Fibroblast of lung (primary cell): ENCODE results near the gene MYLK. TPM values are rescaled to one million over a fixed set of nuclear protein-coding genes. Genes with fewer than 3 reads are reported as not detected.

ENCODE experiments used
- DNase-seq, 2 donors: peaks; one replicate each; pipeline versions ENCODE4 v3.0.0 to v3.0.0-alpha.2; 2010; ENCODE audit warnings: low read depth in 2 of 2
- H2AFZ ChIP-seq: 2 replicates; pipeline ENCODE4 v1.5.1; 2012; ENCODE audit warnings: low read length, control low read depth, inconsistent platforms
- H3K27ac ChIP-seq: 2 replicates; pipeline ENCODE4 v1.5.1; 2011; ENCODE audit warnings: low read length, control low read depth; ENCODE audit not compliant: insufficient read depth
- H3K27me3 ChIP-seq: 2 replicates; pipeline ENCODE4 v1.5.1; 2011; ENCODE audit warnings: mild to moderate bottlenecking, low read length; ENCODE audit not compliant: control insufficient read depth, insufficient read depth
- H3K36me3 ChIP-seq: 2 replicates; pipeline ENCODE4 v1.5.1; 2011; ENCODE audit warnings: low read length; ENCODE audit not compliant: control insufficient read depth, insufficient read depth
- H3K4me1 ChIP-seq: 2 replicates; pipeline ENCODE4 v1.5.1; 2011; ENCODE audit warnings: low read length; ENCODE audit not compliant: control insufficient read depth, insufficient read depth; ENCODE audit errors: extremely low read depth
- H3K4me2 ChIP-seq: 2 replicates; pipeline ENCODE4 v1.5.1; 2011; ENCODE audit warnings: low read length, control low read depth; ENCODE audit not compliant: insufficient read depth; ENCODE audit errors: extremely low read depth
- H3K4me3 ChIP-seq, 4 experiments: fragments of 200-600 bp in 1 of 4; sonication (generic) in 1 of 4; replicated peaks in 1 of 4; 2 replicates each; pipeline ENCODE4 v1.5.1; 2011 to 2016; ENCODE audit warnings: low read length in 4 of 4, low read depth in 3 of 4, mild to moderate bottlenecking in 3 of 4, control low read depth in 2 of 4, inconsistent platforms in 1 of 4, mixed read lengths in 1 of 4; ENCODE audit not compliant: insufficient read depth in 1 of 4; ENCODE audit errors: control extremely low read depth in 1 of 4
- H3K79me2 ChIP-seq: 2 replicates; pipeline ENCODE4 v1.5.1; 2012; ENCODE audit warnings: mild to moderate bottlenecking, low read length, inconsistent platforms; ENCODE audit not compliant: control insufficient read depth, insufficient read depth
- H3K9ac ChIP-seq: 2 replicates; pipeline ENCODE4 v1.5.1; 2011; ENCODE audit warnings: mild to moderate bottlenecking, low read length, control low read depth; ENCODE audit not compliant: insufficient read depth
- H3K9me3 ChIP-seq: 2 replicates; pipeline ENCODE4 v1.5.1; 2012; ENCODE audit warnings: low read depth, low read length; ENCODE audit not compliant: control insufficient read depth, insufficient read depth
- H4K20me1 ChIP-seq: 2 replicates; pipeline ENCODE4 v1.5.1; 2011; ENCODE audit warnings: low read length; ENCODE audit not compliant: control insufficient read depth, insufficient read depth; ENCODE audit errors: extremely low read depth
- EZH2 ChIP-seq: IDR thresholded peaks from 2 replicates; pipeline ENCODE4 v1.5.1; 2012; ENCODE audit warnings: low read length, control low read depth, mild to moderate bottlenecking; ENCODE audit errors: missing control alignments
- polyA plus RNA-seq, 2 donors: library from polyadenylated mRNA; depleted of rRNA in 1 of 2; stranded (reverse) in 1 of 2; unstranded in 1 of 2; fragments of >200 nt; gene quantifications; 2 replicates each; pipeline ENCODE4 v1.2.1, GENCODE V29; 2011 to 2012; ENCODE audit warnings: missing spikeins in 1 of 2
- total RNA-seq: library from RNA; depleted of rRNA; stranded (reverse); fragments of >200 nt; gene quantifications from 2 replicates; pipeline ENCODE4 v1.2.1, GENCODE V29; 2014
- TF ChIP-seq, protein P1 (sequence below), 2 donors: IDR thresholded peaks in 1 of 2; conservative IDR thresholded peaks in 1 of 2; 1 replicate in 1 of 2; 2 replicates in 1 of 2; pipeline ENCODE4 v1.5.1; 2011 to 2012; ENCODE audit warnings: low read length in 2 of 2, control low read depth in 1 of 2, inconsistent platforms in 1 of 2, low read depth in 1 of 2, mild to moderate bottlenecking in 1 of 2

MYLK gene
- total and polyA plus RNA-seq, 2 donors (not counting 1 experiment from before 2014, with no cell fraction given) = 918 to 941 TPM

DNA sequence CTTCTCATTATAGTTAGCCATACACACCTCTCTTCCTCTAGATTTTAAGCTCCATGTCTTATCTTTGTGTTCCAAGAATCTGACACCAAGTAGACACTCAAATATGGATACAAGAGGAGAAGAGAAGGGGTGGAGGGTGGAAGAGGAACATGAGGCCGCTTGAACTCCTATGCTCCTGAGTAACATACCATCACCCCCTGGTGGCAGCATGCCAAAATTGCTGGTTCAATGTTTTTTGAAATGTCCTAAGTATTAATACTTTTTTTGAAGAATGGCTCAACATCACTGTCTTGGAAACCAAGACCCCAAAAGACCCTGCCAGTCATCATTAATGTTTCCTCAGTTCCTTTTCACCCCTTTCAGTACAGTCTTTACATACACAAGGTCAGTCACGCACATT is 227.4 kb downstream of the MYLK start:
- Histone ChIP-seq H3K36me3 (peaks cover 11% of the 10 kb centered on the region), H2AFZ (no peak overlapping the region), H3K4me2 (no peak overlapping the region), H3K4me3 (no peak overlapping the region), H3K27me3 (no peaks in the 10 kb centered on the region), H3K79me2 (no peaks in the 10 kb centered on the region), H3K9me3 (no peaks in the 10 kb centered on the region), H3K9ac (no peak overlapping the region), H3K27ac (no peak overlapping the region), H4K20me1 (no peaks in the 10 kb centered on the region), H3K4me1 (peaks cover 42% of the 10 kb centered on the region)
- DNase-seq = no peak
- no peak for TF ChIP-seq EZH2
- TF ChIP-seq, protein P1, sequence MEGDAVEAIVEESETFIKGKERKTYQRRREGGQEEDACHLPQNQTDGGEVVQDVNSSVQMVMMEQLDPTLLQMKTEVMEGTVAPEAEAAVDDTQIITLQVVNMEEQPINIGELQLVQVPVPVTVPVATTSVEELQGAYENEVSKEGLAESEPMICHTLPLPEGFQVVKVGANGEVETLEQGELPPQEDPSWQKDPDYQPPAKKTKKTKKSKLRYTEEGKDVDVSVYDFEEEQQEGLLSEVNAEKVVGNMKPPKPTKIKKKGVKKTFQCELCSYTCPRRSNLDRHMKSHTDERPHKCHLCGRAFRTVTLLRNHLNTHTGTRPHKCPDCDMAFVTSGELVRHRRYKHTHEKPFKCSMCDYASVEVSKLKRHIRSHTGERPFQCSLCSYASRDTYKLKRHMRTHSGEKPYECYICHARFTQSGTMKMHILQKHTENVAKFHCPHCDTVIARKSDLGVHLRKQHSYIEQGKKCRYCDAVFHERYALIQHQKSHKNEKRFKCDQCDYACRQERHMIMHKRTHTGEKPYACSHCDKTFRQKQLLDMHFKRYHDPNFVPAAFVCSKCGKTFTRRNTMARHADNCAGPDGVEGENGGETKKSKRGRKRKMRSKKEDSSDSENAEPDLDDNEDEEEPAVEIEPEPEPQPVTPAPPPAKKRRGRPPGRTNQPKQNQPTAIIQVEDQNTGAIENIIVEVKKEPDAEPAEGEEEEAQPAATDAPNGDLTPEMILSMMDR (conservative IDR thresholded peaks at IDR 0.05 in 1 of 2, IDR thresholded peaks at IDR 0.05 in 1 of 2; ENCODE audit: low read depth in 1 of 2, low read length in 2 of 2) = peak in 1 of 2 donors; percentile 19

DNA sequence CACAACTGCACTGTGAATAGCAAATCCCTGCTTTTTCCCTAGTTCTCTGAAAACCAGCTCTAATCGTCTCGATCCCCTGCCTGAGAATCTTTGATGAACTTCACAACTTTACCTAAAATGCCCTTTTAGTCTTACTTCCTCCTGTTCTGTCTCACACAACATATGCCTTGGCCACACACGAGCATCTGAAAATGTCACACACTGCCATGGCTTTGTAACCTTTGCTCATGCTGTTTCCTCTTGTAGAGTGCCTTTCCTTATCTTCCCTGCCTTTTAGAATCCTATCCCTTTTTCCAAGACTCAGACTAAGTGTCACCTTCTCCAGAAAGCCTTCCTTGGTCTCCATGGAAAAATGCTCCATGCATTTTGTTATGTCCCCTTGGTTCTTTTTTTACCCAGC is 227.9 kb downstream of the MYLK start:
- H3K79me2 ChIP-seq = no peaks in the 10 kb centered on the region
- H3K4me2 ChIP-seq = no peak overlapping the region
- no peak for DNase-seq
- H3K4me1 ChIP-seq = peaks cover 38% of the 10 kb centered on the region
- TF ChIP-seq, protein P1 (conservative IDR thresholded peaks at IDR 0.05 in 1 of 2, IDR thresholded peaks at IDR 0.05 in 1 of 2; ENCODE audit: low read depth in 1 of 2, low read length in 2 of 2) = no peak
- no peak for TF ChIP-seq EZH2
- H3K9me3 ChIP-seq = no peaks in the 10 kb centered on the region
- H3K36me3 ChIP-seq = peaks cover 14% of the 10 kb centered on the region
- H3K27me3 ChIP-seq = no peaks in the 10 kb centered on the region
- H4K20me1 ChIP-seq = no peaks in the 10 kb centered on the region
- H3K9ac ChIP-seq = no peak overlapping the region
- no peak overlapping the region for H2AFZ ChIP-seq
- no peak overlapping the region for H3K27ac ChIP-seq
- H3K4me3 ChIP-seq = no peak overlapping the region

DNA sequence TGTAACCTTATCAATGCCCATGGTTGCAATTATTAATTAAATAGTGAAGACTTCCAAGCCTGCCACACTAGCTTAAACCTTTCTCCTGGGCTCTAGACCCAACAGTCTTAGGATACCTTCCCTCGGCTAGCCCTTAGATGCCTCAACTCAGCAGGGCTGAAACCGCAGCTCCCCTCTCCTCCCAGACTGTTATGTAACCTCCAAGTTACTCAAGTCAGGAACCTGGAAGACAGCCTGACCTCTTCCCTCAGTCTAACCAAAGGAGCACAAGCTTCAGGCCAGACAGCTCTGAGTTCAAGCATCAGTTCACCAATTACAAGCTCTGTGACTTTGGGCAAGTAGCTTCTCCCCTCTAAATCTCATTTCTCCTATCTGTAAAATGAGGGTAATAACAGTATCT is 228.7 kb downstream of the MYLK start:
- TF ChIP-seq, protein P1 (conservative IDR thresholded peaks at IDR 0.05 in 1 of 2, IDR thresholded peaks at IDR 0.05 in 1 of 2; ENCODE audit: low read depth in 1 of 2, low read length in 2 of 2) = no peak
- TF ChIP-seq EZH2 = no peak
- no peak overlapping the region for H2AFZ ChIP-seq
- no peaks in the 10 kb centered on the region for H3K9me3 ChIP-seq
- H3K27me3 ChIP-seq = no peaks in the 10 kb centered on the region
- H3K4me3 ChIP-seq = no peak overlapping the region
- H3K9ac ChIP-seq = no peak overlapping the region
- H3K4me1 ChIP-seq = peaks cover 32% of the 10 kb centered on the region
- H3K4me2 ChIP-seq = no peak overlapping the region
- peaks cover 14% of the 10 kb centered on the region for H3K36me3 ChIP-seq
- H4K20me1 ChIP-seq = no peaks in the 10 kb centered on the region
- H3K27ac ChIP-seq = no peak overlapping the region
- no peaks in the 10 kb centered on the region for H3K79me2 ChIP-seq
- no peak for DNase-seq
